PC-3 (cell line): ENCODE results near the gene OR8A1.

Experiments
- EZH2 ChIP-seq: fragments of 300-600 bp; sonication (generic); IDR thresholded peaks from one replicate; pipeline ENCODE4 v1.6.1; 2017; ENCODE audit warnings: antibody characterized with exemption, mild to moderate bottlenecking, low read length; ENCODE audit not compliant: unreplicated experiment
- EZH2phosphoT487 ChIP-seq: fragments of 300-600 bp; sonication (generic); IDR thresholded peaks from 2 replicates; pipeline ENCODE4 v1.6.1; 2018; ENCODE audit warnings: mild to moderate bottlenecking, antibody characterized with exemption, low read length, borderline replicate concordance
- TF ChIP-seq, protein P1 (sequence below): fragments of 300-600 bp; sonication (generic); conservative IDR thresholded peaks from 2 replicates; pipeline ENCODE4 v1.5.1; 2017; ENCODE audit warnings: antibody characterized with exemption, low read depth, mild to moderate bottlenecking, low read length

DNA sequence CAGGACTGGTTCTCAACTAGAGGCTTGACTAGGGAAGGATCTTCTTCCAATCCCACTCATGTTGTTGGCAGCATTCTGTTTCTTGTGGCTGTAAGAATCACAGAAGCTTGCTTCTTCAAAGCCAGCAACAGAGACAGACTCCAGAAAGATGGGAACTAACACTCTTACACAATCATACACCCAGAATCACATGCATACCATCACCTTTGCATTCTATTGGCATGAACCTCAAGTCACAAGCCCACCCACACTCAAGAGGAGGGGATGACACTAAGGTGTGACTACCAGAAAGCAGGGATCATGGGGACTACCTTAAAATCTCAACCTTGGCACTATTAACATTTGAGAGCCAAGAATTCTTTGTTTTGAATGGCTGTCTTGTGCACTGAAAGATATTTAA lies 27.8 kb downstream of the OR8A1 start:
- TF ChIP-seq, protein P1, sequence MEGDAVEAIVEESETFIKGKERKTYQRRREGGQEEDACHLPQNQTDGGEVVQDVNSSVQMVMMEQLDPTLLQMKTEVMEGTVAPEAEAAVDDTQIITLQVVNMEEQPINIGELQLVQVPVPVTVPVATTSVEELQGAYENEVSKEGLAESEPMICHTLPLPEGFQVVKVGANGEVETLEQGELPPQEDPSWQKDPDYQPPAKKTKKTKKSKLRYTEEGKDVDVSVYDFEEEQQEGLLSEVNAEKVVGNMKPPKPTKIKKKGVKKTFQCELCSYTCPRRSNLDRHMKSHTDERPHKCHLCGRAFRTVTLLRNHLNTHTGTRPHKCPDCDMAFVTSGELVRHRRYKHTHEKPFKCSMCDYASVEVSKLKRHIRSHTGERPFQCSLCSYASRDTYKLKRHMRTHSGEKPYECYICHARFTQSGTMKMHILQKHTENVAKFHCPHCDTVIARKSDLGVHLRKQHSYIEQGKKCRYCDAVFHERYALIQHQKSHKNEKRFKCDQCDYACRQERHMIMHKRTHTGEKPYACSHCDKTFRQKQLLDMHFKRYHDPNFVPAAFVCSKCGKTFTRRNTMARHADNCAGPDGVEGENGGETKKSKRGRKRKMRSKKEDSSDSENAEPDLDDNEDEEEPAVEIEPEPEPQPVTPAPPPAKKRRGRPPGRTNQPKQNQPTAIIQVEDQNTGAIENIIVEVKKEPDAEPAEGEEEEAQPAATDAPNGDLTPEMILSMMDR: no peak
- TF ChIP-seq EZH2 (no peak), EZH2phosphoT487 (no peak)
